Measurements from ENCODE around the gene MOCOS.

The MOCOS gene

DNA sequence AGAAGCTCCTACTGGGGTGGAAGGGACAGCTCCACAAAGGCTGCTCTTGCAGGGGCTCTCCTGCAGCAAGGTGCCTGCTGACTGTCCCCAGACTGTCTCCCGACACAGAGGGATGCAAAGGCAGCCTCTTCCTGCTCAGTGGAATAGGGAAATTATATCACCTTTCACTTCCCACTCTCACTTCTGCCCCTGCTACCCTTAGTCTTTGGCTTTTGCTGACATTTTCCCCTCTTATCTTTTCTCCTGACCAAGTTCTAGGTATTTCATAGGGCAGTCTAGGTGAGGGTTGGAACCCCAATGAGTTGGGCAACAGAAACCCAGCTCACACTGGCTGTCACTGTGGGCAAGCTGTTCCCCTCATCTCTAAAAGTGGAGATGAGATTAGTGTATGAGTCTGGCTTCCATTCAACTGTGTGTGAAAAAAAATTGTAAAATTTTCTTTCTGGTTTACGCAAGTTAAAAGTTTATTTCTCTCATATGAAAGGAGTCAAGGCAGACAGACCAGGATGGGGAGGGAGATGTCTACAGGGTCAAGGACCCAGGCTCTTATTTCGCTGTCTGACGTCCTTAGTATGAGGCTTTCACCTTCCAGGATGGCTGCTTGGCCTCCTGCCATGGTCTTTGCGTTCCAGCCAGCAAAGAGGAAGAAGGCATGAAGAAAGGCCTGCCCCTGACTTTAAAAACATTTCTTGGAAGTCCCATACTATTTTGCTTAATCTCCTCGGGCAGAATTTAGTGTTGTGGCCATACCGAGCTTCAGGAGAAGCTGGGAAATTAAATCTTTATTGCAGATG is 7.5 kb upstream of the MOCOS start:
- peak in 10 of 56 donors; percentile 4 to 31 (median 12) for DNase-seq

DNA sequence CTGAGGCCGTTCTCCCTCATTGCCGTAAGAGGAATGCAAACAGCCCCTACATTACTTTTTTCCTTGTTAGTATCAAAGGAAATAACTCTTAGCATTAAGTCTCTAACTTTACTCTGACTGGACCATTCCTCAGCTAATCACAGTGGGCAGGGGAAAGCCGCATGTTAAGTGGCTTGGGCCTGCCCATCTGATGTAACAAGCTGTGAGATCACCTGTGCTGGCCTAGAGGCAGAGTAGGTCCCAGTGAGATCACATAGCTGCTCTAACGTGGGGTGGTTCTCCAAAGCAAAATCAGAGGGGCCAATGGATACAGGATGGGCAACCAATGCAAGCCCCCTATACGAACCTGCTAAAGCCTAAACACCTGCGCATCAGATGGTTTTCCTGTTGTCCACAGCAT is 5.9 kb upstream of the MOCOS start:
- no peak for DNase-seq

DNA sequence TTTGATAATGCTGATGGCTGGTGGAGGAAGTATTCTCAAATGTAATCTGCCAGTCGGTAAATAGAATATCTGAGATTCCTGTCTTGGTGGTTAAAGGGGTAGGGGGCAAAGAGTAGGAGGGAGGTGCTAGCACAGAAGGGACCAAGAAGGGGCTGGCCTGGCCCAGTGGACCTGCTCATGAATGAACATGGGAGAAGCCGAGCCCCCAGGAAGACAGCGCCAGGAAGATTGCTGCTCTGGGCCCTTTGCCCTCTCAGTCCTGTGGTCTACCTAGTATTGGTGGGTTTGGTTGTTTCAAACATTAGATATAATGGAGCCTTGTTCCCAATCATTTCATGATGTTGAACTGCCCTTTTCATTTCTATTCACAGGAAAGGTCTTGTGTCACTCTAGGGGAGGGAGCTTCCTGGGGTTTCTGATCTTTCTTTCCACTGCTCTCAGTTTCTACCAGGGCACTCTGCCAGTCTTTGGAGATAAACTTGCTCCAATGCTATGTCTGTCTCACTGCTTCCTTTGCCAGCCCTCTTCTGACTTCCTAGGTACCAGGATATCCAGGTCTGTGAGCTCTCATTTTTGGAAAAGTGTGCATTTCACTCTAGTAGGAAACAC is 5.3 kb upstream of the MOCOS start:
- DNase-seq, result no peak

- DNase-seq, result no peak
These were observed 4.3 kb upstream of the MOCOS start for GRCh38 chr18:36183033-36183432.

DNA sequence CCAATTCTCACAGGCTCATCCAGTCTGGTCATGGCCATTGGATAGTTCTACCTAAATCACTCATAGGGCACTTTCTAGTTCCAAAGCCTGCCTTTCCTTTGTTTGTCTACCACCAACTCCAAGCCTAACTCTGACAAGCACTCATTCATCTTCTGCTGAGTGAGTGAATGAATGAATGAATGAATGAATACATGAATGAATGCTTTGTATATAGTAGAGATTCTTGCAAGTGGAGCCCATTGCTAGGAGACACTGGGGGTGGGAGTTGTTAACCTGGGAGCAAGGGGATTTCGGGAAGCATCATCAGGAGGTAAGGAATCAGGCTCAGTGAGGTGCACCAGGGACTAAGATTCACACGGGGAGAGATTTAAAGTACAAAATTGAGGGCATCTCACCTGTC is 3.3 kb upstream of the MOCOS start:
- no peak for DNase-seq

DNA sequence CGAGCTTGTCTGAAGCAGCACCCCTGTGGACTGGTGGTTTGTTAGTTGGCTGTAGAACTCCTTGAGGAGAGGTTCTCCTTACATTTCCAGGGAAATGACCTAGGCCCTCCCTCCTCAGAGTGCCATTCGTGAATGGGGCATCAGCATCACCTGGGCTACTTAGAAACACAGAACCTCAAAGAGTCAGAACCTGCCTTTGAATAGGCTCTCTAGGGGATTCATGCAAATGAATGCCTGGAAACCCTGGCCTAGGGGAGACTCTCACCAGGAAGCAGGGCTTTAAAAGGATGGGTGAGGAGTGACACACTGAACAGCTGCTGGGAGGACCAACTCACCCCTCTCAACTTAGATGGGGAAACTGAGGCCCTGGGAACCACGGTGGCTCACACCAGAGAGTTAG is 2.1 kb upstream of the MOCOS start:
- no peak for DNase-seq

- no peak for DNase-seq
These were observed 1.3 kb upstream of the MOCOS start for GRCh38 chr18:36185901-36186460.

DNA sequence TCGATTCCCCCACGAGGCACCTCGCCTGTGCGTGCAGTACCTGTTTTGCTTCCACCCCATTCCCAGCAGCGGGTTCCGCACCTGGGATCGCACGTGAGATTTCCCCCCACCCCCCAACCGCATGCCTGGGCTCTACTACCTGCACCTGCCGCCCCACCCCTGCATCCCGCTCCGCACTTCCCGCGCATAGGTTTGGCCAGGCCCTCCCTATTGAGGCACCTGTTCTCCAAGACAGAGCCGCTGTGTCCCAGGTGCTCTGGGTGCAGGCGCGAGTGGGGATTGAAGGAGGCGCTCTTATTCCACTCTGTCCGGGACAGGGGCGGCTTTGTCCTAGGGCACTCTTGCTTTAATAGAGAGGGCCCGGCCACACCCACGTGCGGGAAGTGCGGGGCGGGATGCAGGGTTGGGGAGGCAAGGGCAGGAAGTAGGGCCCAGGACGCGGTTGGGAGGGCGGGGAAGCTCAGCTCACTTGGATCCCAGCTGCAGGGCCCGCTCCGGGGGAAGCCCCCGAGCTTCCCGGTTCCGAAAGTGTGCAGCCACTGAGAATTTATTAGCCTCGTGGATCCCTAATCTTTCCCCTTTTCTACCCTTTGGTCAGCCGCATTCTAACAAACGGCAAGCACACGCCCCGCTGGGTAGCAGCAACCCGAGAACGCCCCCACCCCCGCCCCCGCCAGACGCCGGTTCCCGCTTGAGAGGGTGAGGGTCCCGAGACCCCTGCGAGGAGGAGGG is 670 bp upstream of the MOCOS start:
- DNase-seq, result peak in 1 of 56 donors; percentile 5

- DNase-seq, result no peak
These were observed 777 bp downstream of the MOCOS start for GRCh38 chr18:36187826-36188721.

GRCh38 chr18:36188916-36189315 is 1.6 kb downstream of the MOCOS start:
- no peak for DNase-seq

- DNase-seq, result no peak
These were observed 2.2 kb downstream of the MOCOS start for GRCh38 chr18:36189486-36189885.

DNA sequence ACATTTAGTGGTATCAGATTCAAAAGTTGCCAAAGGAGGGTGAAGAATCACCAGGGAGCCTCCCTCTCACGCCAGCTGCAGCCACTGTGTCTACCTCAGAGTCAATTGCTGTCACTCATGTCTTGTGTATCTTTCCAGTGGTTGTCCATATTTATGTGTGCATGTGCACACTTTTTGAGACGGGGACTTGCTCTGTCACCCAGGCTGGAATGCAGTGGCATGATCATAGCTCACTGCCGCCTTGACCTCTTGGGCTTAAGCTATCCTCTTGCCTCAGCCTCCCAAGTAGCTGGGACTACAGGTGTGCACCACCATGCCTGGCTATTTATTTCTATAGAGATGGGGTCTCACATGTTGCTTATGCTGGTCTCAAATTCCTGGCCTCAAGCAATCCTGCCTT is 4.0 kb downstream of the MOCOS start:
- DNase-seq, result no peak

GRCh38 chr18:36191711-36192110 is 4.4 kb downstream of the MOCOS start:
- no peak for DNase-seq

GRCh38 chr18:36194600-36195315 is 7.5 kb downstream of the MOCOS start:
- peak in 4 of 56 donors; percentile 16 to 38 (median 30) for DNase-seq

- DNase-seq, result no peak
These were observed 8.3 kb downstream of the MOCOS start for GRCh38 chr18:36195427-36196122.

GRCh38 chr18:36196238-36196995 is 9.1 kb downstream of the MOCOS start:
- no peak for DNase-seq

DNA sequence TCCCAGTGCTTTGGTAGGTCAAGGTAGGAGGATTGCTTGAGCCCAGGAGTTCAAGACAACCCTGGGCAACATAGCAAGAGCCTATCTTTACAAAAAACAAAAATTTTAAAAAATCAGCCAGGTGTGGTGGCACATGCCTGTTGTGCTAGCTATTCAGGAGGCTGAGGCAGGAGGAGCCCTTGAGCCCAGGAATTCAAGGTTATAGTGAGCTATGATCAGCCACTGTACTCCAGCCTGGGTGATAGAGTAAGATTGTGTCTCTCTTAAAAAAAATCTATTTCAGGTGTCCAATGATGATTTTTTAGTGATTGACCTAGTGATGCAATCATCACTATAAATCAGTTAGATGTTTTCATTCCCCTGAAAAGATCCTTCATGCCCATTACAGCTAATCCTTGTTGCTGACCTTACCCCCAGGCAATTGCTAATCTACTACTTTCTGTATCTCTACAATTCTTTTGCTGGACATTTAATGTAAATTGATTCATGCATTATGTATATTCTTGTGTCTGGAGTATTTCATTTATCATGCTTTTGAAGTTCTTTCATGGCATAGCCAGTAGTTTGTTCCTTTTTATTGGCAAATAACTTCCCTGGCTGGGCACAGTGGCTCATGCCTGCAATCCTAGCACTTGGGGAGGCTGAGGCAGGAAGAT is 10.3 kb downstream of the MOCOS start:
- DNase-seq, result no peak

DNA sequence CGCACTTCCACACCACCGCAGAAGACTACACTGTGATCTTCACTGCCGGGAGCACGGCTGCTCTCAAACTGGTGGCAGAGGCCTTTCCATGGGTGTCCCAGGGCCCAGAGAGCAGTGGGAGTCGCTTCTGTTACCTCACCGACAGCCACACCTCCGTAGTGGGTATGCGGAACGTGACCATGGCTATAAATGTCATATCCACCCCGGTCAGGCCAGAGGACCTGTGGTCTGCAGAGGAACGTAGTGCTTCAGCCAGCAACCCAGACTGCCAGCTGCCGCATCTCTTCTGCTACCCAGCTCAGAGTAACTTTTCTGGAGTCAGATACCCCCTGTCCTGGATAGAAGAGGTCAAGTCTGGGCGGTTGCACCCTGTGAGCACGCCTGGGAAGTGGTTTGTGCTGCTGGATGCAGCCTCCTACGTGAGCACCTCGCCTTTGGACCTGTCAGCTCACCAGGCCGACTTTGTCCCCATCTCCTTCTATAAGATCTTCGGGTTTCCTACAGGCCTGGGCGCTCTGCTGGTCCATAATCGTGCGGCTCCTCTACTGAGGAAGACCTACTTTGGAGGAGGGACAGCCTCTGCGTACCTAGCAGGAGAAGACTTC is 12.5 kb downstream of the MOCOS start:
- DNase-seq, result no peak
